Measurements from ENCODE around the gene IL22RA2. TPM values are rescaled to one million over a fixed set of nuclear protein-coding genes. Genes with fewer than 3 reads are reported as not detected.

The IL22RA2 gene
- total RNA-seq, 4 donors from 2014 or later: not detected

GRCh38 chr6:137156650-137157049, 16.8 kb downstream of the IL22RA2 start:
- DNase-seq: no peak
- no peaks in the 10 kb centered on the region for H3K36me3 ChIP-seq
- H3K9me3 ChIP-seq: no peaks in the 10 kb centered on the region
- TF ChIP-seq POLR2A (IDR thresholded peaks at IDR 0.05): no peak
- TF ChIP-seq CTCF (IDR thresholded peaks at IDR 0.05): no peak
- intact Hi-C loops (cut with DNase I; ENCODE audit: low total_unique reads): no loop called here
- H3K4me3 ChIP-seq: no peak overlapping the region
- H3K27ac ChIP-seq: no peak overlapping the region
- no peaks in the 10 kb centered on the region for H3K4me1 ChIP-seq
- no peaks in the 10 kb centered on the region for H3K27me3 ChIP-seq

GRCh38 chr6:137155830-137156229, 17.6 kb downstream of the IL22RA2 start:
- no peak for DNase-seq
- TF ChIP-seq CTCF (IDR thresholded peaks at IDR 0.05) (no peak), POLR2A (IDR thresholded peaks at IDR 0.05) (no peak)

DNA sequence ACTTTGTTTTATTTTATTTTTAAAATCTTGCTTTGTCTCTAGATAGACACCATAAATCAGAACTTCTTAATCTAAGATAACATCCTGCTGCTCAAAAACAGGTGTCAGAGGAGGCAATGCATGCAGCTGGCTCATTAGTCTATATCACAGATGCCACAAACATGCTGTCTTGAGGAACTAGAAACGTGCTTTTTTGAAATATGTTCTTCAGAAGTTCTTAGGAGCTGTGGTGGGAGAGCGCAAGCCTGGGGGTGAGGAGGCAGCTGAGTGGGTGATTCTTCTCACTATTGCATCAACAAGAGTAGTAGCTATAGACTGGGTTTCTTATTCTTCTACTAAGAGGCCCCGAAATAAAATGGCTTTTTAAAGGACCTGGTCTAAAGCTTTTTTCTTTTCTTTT, 23.4 kb downstream of the IL22RA2 start:
- no peaks in the 10 kb centered on the region for H3K36me3 ChIP-seq
- intact Hi-C loops (cut with DNase I; ENCODE audit: low total_unique reads): no loop called here
- H3K9me3 ChIP-seq: no peaks in the 10 kb centered on the region
- TF ChIP-seq CTCF (IDR thresholded peaks at IDR 0.05) (no peak), POLR2A (IDR thresholded peaks at IDR 0.05) (no peak)
- H3K4me3 ChIP-seq: no peak overlapping the region
- H3K4me1 ChIP-seq: no peaks in the 10 kb centered on the region
- no peak overlapping the region for H3K27ac ChIP-seq
- no peaks in the 10 kb centered on the region for H3K27me3 ChIP-seq
- no peak for DNase-seq

More at GRCh38 chr6:137155830-137156229, 17.6 kb downstream of the IL22RA2 start:
- Histone ChIP-seq H3K27me3 (no peaks in the 10 kb centered on the region), H3K4me1 (no peaks in the 10 kb centered on the region), H3K36me3 (no peaks in the 10 kb centered on the region), H3K27ac (no peak overlapping the region), H3K9me3 (no peaks in the 10 kb centered on the region), H3K4me3 (no peak overlapping the region)
- intact Hi-C loops (cut with DNase I; ENCODE audit: low total_unique reads): no loop called here

DNA sequence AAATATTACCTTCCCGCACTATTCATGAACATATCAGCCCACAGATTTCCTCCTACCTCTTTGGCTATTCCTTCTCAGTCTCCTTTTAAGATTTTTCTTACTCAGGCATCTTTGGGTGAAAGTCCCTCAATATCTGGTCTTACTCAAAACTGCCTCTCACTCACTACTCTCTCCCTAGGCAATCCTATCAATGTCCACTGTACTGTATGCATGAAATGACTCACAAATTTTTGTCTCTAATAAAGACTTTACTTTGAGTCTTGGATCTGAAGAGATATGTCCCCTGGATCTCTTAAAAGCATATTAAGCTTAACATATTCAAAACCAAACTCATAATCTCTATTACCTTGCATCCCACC, 24.4 kb downstream of the IL22RA2 start:
- Histone ChIP-seq H3K27me3 (no peaks in the 10 kb centered on the region), H3K36me3 (no peaks in the 10 kb centered on the region), H3K9me3 (no peaks in the 10 kb centered on the region), H3K4me1 (no peaks in the 10 kb centered on the region), H3K4me3 (no peak overlapping the region), H3K27ac (no peak overlapping the region)
- DNase-seq: no peak
- TF ChIP-seq POLR2A (IDR thresholded peaks at IDR 0.05) (no peak), CTCF (IDR thresholded peaks at IDR 0.05) (no peak)
- intact Hi-C loops (cut with DNase I; ENCODE audit: low total_unique reads): no loop called here

- no peaks in the 10 kb centered on the region for H3K36me3 ChIP-seq
- TF ChIP-seq POLR2A (IDR thresholded peaks at IDR 0.05) (no peak), CTCF (IDR thresholded peaks at IDR 0.05) (no peak)
- no peak for DNase-seq
- no peaks in the 10 kb centered on the region for H3K4me1 ChIP-seq
- H3K27ac ChIP-seq: no peak overlapping the region
- no peaks in the 10 kb centered on the region for H3K27me3 ChIP-seq
- intact Hi-C loops (cut with DNase I; ENCODE audit: low total_unique reads): no loop called here
- H3K4me3 ChIP-seq: no peak overlapping the region
- no peaks in the 10 kb centered on the region for H3K9me3 ChIP-seq
Measured at GRCh38 chr6:137148306-137149034, 25.0 kb downstream of the IL22RA2 start.

All from uterus (tissue), 4 donors.